NCI-H146 treated with DMSO at 0.1 percent for 48 hours (cell line): ENCODE data around the gene RAI1.

Source experiments
- DNase-seq: peaks from one replicate; lab custom pipeline; 2025; ENCODE audit not compliant: unreplicated experiment; lab: John Stamatoyannopoulos, UW

RAI1 gene

GRCh38 chr17:17698371-17698770 lies 17.1 kb downstream of the RAI1 start:
- no peak for DNase-seq

- no peak for DNase-seq
These were observed 17.7 kb downstream of the RAI1 start for GRCh38 chr17:17698869-17699351.

- no peak for DNase-seq
These were observed 18.2 kb downstream of the RAI1 start for GRCh38 chr17:17699491-17699890.

GRCh38 chr17:17700251-17700969 lies 19.2 kb downstream of the RAI1 start:
- no peak for DNase-seq

- no peak for DNase-seq
These were observed 19.9 kb downstream of the RAI1 start for GRCh38 chr17:17701112-17701511.

- DNase-seq, result no peak
These were observed 20.4 kb downstream of the RAI1 start for GRCh38 chr17:17701658-17702057.

GRCh38 chr17:17702449-17703139 lies 21.3 kb downstream of the RAI1 start:
- DNase-seq, result no peak

- no peak for DNase-seq
These were observed 22.1 kb downstream of the RAI1 start for GRCh38 chr17:17703140-17703919.

- DNase-seq, result no peak
These were observed 23.7 kb downstream of the RAI1 start for GRCh38 chr17:17704931-17705330.

- no peak for DNase-seq
These were observed 25.1 kb downstream of the RAI1 start for GRCh38 chr17:17706140-17707060.

GRCh38 chr17:17708295-17708694 lies 27.0 kb downstream of the RAI1 start:
- DNase-seq, result no peak

GRCh38 chr17:17708816-17709215 lies 27.6 kb downstream of the RAI1 start:
- no peak for DNase-seq

- DNase-seq, result no peak
These were observed 28.6 kb downstream of the RAI1 start for GRCh38 chr17:17709815-17710321.

GRCh38 chr17:17710355-17710727 lies 29.1 kb downstream of the RAI1 start:
- no peak for DNase-seq

GRCh38 chr17:17710728-17711541 lies 29.7 kb downstream of the RAI1 start:
- DNase-seq, result no peak

GRCh38 chr17:17711641-17712162 lies 30.4 kb downstream of the RAI1 start:
- no peak for DNase-seq

GRCh38 chr17:17712268-17712924 lies 31.1 kb downstream of the RAI1 start:
- no peak for DNase-seq

- DNase-seq, result no peak
These were observed 32.6 kb downstream of the RAI1 start for GRCh38 chr17:17713839-17714238.
